Prostate gland (tissue), 2 donors: Measurements from ENCODE around the gene CCDC74A.
"Not testable (repeated sequence)": the region's sequence is repeated elsewhere in the genome, so short reads cannot be mapped to it uniquely, and the experiment has no call there.

ENCODE experiments used
- CTCF ChIP-seq, 4 experiments: fragments of 200-600 bp in 2 of 4; fragments of 450-650 bp in 2 of 4; sonication (generic) in 2 of 4; IDR thresholded peaks; 1 replicate in 3 of 4; 2 replicates in 1 of 4; pipeline ENCODE4 v1.5.1; 2016 to 2019; ENCODE audit warnings: antibody characterized with exemption in 4 of 4, mild to moderate bottlenecking in 2 of 4, moderate library complexity in 2 of 4
- POLR2AphosphoS5 ChIP-seq: sonication (generic); formaldehyde crosslinking; IDR thresholded peaks from one replicate; pipeline ENCODE4 v1.6.1; 2017; ENCODE audit warnings: antibody characterized with exemption

- TF ChIP-seq CTCF (IDR thresholded peaks at IDR 0.05); POLR2AphosphoS5: not testable (repeated sequence)
Observed at GRCh38 chr2:131568401-131568800, 40.7 kb downstream of the CCDC74A start.
